T-helper 1 cell treated with Interleukin-12 subunit alpha and Interleukin-12 subunit beta and Interleukin-4 antibody, amounts not matched to agents 30 μg/mL and 1 μg/mL, for 36 hours (primary cell): Measurements from ENCODE around the gene HK1.

Experiments used
- H3K27ac Mint-ChIP-seq: one replicate; pipeline ENCODE4 v1.8.0; 2021; ENCODE audit warnings: mild to moderate bottlenecking, mixed read lengths
- H3K27me3 Mint-ChIP-seq: one replicate; pipeline ENCODE4 v1.8.0; 2021; ENCODE audit warnings: low read depth, mixed read lengths
- H3K36me3 Mint-ChIP-seq: one replicate; pipeline ENCODE4 v1.8.0; 2021; ENCODE audit warnings: low read depth, mixed read lengths
- H3K4me1 Mint-ChIP-seq: one replicate; pipeline ENCODE4 v1.8.0; 2021; ENCODE audit warnings: low read depth, mixed read lengths
- H3K4me3 Mint-ChIP-seq: one replicate; pipeline ENCODE4 v1.8.0; 2021; ENCODE audit warnings: mild to moderate bottlenecking, moderate library complexity, mixed read lengths
- H3K9me3 Mint-ChIP-seq: one replicate; pipeline ENCODE4 v1.8.0; 2021; ENCODE audit warnings: mixed read lengths

HK1 gene

GRCh38 chr10:69364232-69364940, 86.1 kb downstream of the HK1 start:
- Mint-ChIP-seq H3K27me3 (no peaks in the 10 kb centered on the region), H3K4me1 (peaks cover 41% of the 10 kb centered on the region), H3K36me3 (peaks cover 29% of the 10 kb centered on the region), H3K9me3 (no peaks in the 10 kb centered on the region), H3K4me3 (no peak overlapping the region), H3K27ac (peak overlapping the region; percentile 8)

DNA sequence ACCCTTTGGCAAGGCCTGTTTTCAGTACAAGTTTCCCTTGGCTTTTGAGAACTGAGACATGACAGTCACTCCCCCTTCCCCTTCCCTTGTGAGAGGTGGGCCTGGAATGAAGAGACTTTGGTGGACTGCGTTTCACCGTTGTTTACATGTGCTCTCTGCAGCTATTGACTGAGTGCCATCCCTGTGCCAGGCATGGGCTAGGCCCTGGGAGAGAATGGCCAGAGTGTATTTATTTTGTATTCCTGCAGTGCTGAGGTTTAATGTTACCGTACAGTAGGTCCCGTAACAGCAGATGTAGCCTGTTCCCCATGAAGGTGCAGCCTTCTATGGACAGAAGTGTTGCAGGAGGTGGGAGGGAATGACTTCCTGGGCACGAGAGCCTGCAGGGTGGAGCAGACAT, 88.4 kb downstream of the HK1 start:
- Mint-ChIP-seq H3K4me3 (no peak overlapping the region), H3K27ac (no peak overlapping the region), H3K9me3 (no peaks in the 10 kb centered on the region), H3K27me3 (no peaks in the 10 kb centered on the region), H3K36me3 (peaks cover 32% of the 10 kb centered on the region), H3K4me1 (peaks cover 20% of the 10 kb centered on the region)

- peaks cover 35% of the 10 kb centered on the region for H3K36me3 Mint-ChIP-seq
- no peak overlapping the region for H3K4me3 Mint-ChIP-seq
- no peak overlapping the region for H3K27ac Mint-ChIP-seq
These were observed 89.2 kb downstream of the HK1 start for GRCh38 chr10:69367469-69367868.

GRCh38 chr10:69372126-69372980, 94.1 kb downstream of the HK1 start:
- H3K9me3 Mint-ChIP-seq = no peaks in the 10 kb centered on the region

More at GRCh38 chr10:69367469-69367868, 89.2 kb downstream of the HK1 start:
- no peaks in the 10 kb centered on the region for H3K9me3 Mint-ChIP-seq
- peaks cover 17% of the 10 kb centered on the region for H3K4me1 Mint-ChIP-seq
- H3K27me3 Mint-ChIP-seq = no peaks in the 10 kb centered on the region

DNA sequence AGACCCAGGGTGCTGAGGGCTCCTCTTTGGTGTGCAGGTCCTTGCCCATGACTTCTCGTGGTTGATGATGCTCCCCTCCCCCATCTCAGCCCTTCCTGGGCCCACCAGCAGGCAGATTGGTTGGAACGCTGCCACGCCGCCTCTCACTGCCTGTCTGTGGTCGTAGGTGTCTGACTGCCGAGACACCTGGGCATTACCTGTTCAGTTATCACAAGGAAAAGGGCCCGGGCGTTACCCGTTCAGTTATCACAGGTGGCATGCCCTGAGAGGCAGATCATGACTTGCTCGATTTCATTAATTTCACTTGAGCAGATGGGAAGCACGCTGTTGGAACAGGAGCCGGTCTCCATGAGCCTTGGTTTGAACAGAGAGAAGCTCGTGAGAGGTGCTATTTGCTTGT, 95.9 kb downstream of the HK1 start:
- Mint-ChIP-seq H3K36me3 (peaks cover 34% of the 10 kb centered on the region), H3K27me3 (no peaks in the 10 kb centered on the region), H3K27ac (no peak overlapping the region), H3K4me1 (peaks cover 5% of the 10 kb centered on the region), H3K9me3 (no peaks in the 10 kb centered on the region), H3K4me3 (no peak overlapping the region)

More at GRCh38 chr10:69372126-69372980, 94.1 kb downstream of the HK1 start:
- no peaks in the 10 kb centered on the region for H3K4me1 Mint-ChIP-seq
- H3K27ac Mint-ChIP-seq = no peak overlapping the region
- no peak overlapping the region for H3K4me3 Mint-ChIP-seq
- H3K36me3 Mint-ChIP-seq = peaks cover 32% of the 10 kb centered on the region
- no peaks in the 10 kb centered on the region for H3K27me3 Mint-ChIP-seq

DNA sequence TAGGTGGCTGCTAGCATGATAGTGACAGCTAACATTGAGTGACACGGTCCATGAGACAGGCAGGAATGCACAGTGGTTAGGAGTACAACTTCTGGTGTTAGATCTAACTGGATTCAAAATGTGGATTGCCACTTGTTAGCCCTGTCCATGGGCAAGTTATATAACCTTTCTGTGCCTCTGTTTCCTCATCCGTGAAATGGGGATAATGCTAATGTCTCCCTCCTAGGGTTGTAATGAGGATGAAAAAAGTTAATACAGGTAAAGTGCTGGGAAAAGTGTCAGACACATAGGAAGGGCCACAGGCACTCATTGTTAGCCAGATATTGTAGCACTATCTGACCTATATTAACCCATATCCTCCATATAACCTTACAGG, 96.6 kb downstream of the HK1 start:
- H3K27ac Mint-ChIP-seq = no peak overlapping the region
- H3K4me3 Mint-ChIP-seq = no peak overlapping the region
- peaks cover 34% of the 10 kb centered on the region for H3K36me3 Mint-ChIP-seq

DNA sequence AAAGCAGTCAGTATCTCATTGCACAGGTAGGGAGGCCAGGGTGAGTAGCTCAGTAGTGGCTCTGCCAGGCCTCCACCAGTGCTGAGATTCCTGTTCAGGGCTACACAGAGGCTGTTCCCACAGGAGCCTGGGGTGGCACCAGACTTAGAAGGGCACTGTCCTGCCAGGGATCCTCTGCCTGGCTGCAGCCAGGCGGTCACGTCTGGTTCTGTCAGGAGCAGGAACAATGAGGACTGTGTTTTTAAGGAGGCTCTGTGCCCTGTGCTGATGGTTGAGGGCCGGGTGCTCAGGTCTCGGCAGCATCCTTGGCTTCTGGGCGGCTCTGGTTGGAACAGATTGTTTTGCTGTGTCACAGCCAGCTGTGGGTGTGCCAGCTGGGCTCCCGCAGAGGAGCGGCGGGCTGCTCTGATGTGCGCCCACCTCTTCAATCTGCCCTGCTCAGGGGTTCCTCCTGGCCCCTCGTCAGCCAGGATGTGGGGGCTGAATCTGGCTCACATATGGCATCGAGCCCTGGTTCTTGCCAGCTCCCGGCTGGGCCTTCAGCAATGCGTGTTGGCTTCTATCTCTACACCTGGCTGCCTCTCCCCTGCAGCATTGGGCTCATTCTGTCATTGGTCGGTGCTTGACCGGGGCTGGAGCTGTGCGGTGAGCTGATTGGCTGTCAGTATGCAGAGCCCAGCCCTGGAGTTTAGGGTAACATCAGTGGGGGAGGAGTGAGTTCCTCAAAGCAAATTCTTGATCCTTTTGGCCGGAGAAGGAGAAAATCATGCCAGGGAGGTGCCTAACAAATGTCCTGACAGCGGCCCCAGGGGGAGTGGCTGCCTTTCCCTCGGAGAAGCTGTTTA, 97.2 kb downstream of the HK1 start:
- H3K36me3 Mint-ChIP-seq = peaks cover 32% of the 10 kb centered on the region
- no peaks in the 10 kb centered on the region for H3K27me3 Mint-ChIP-seq
- H3K27ac Mint-ChIP-seq = no peak overlapping the region
- H3K4me3 Mint-ChIP-seq = no peak overlapping the region
- peaks cover 5% of the 10 kb centered on the region for H3K4me1 Mint-ChIP-seq
- no peaks in the 10 kb centered on the region for H3K9me3 Mint-ChIP-seq

More for the DNA sequence above, 96.6 kb downstream of the HK1 start:
- Mint-ChIP-seq H3K4me1 (peaks cover 5% of the 10 kb centered on the region), H3K9me3 (no peaks in the 10 kb centered on the region), H3K27me3 (no peaks in the 10 kb centered on the region)

- peaks cover 5% of the 10 kb centered on the region for H3K4me1 Mint-ChIP-seq
- H3K27me3 Mint-ChIP-seq = no peaks in the 10 kb centered on the region
- peaks cover 27% of the 10 kb centered on the region for H3K36me3 Mint-ChIP-seq
- no peaks in the 10 kb centered on the region for H3K9me3 Mint-ChIP-seq
- no peak overlapping the region for H3K4me3 Mint-ChIP-seq
- H3K27ac Mint-ChIP-seq = no peak overlapping the region
These were observed 98.4 kb downstream of the HK1 start for GRCh38 chr10:69376662-69377061.

- Mint-ChIP-seq H3K4me3 (no peak overlapping the region), H3K36me3 (peaks cover 25% of the 10 kb centered on the region), H3K9me3 (no peaks in the 10 kb centered on the region), H3K27me3 (no peaks in the 10 kb centered on the region), H3K27ac (no peak overlapping the region), H3K4me1 (peaks cover 5% of the 10 kb centered on the region)
These were observed 98.9 kb downstream of the HK1 start for GRCh38 chr10:69377191-69377590.

DNA sequence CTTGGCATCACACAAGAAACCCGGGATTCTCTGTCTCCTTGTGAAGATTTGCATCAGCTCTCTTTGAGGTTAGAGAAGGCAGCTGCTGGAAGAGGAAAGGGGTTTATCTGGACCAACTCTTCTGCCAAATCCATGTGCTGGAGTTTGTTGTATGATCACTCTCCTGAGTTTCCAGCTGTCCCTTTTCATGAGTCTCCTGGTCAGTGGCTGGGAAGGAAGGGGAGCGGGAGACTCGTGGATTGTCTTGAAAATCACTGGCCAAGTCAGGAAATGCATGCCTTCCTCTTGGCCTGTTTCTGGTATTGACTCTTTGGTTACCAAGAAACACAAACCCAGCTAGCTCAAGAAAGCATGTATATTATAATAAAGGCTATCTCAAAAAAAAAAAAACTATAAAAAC, 99.6 kb downstream of the HK1 start:
- Mint-ChIP-seq H3K9me3 (no peaks in the 10 kb centered on the region), H3K27me3 (no peaks in the 10 kb centered on the region), H3K4me3 (no peak overlapping the region), H3K27ac (no peak overlapping the region), H3K36me3 (peaks cover 27% of the 10 kb centered on the region), H3K4me1 (peaks cover 5% of the 10 kb centered on the region)

DNA sequence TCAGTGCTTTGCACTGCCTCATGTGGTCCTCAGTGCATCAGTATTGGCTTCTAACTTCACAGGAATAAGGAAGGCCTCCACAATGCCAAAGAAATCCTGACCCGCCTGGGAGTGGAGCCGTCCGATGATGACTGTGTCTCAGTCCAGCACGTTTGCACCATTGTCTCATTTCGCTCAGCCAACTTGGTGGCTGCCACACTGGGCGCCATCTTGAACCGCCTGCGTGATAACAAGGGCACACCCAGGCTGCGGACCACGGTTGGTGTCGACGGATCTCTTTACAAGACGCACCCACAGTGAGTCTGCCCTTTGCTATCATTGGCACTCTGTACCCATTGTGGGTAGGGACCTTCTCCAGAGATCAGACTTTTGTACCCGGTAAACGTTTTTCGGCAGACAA, 101.5 kb downstream of the HK1 start:
- peaks cover 36% of the 10 kb centered on the region for H3K36me3 Mint-ChIP-seq
- H3K4me3 Mint-ChIP-seq = no peak overlapping the region
- no peak overlapping the region for H3K27ac Mint-ChIP-seq

DNA sequence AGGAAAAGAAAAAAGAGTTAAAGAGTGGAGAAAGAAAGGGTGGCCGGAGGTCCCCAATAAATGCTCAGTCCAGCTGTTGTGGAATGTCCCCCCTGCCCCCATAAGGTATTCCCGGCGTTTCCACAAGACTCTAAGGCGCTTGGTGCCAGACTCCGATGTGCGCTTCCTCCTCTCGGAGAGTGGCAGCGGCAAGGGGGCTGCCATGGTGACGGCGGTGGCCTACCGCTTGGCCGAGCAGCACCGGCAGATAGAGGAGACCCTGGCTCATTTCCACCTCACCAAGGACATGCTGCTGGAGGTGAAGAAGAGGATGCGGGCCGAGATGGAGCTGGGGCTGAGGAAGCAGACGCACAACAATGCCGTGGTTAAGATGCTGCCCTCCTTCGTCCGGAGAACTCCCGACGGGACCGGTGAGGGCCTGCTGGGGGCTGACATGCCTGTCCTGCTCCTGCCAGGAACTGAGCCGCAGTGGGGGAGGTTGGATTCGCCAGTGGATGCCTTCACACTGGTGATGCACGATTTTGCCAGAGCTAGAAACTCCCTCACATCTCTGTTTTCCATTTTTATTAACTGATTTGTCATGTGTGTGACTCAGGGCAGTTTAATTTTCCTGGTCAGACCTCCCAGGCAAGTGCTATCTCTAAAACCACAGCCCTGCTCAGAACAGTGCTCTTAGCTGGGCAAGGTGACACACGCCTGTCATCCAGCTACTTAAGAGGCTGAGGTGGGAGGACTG, 104.3 kb downstream of the HK1 start:
- H3K36me3 Mint-ChIP-seq = peaks cover 50% of the 10 kb centered on the region
- peaks cover 7% of the 10 kb centered on the region for H3K4me1 Mint-ChIP-seq
- H3K27ac Mint-ChIP-seq = no peak overlapping the region
- H3K27me3 Mint-ChIP-seq = no peaks in the 10 kb centered on the region
- H3K9me3 Mint-ChIP-seq = no peaks in the 10 kb centered on the region
- H3K4me3 Mint-ChIP-seq = no peak overlapping the region

More for the DNA sequence above, 101.5 kb downstream of the HK1 start:
- Mint-ChIP-seq H3K27me3 (no peaks in the 10 kb centered on the region), H3K4me1 (peaks cover 5% of the 10 kb centered on the region), H3K9me3 (no peaks in the 10 kb centered on the region)

DNA sequence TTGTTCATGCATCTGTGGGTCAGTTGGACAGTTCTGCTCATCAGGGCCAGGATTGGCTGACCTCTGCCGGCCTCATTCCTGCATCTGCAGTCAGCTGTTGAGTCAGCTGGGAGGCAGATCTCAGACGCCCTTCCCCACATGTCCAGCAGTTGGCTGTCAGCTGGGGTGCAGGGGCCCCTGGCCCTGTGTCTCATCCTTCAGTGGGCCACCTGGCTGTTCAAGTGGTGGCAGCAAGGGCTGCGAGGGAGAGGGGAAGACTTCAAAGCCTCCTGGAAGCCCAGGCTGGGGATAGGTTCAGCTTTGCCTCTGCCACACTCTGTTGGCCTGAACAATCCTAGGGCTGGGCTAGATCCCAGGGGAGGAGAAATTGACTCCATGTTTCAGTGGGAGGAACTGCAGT, 105.3 kb downstream of the HK1 start:
- H3K27ac Mint-ChIP-seq = no peak overlapping the region

DNA sequence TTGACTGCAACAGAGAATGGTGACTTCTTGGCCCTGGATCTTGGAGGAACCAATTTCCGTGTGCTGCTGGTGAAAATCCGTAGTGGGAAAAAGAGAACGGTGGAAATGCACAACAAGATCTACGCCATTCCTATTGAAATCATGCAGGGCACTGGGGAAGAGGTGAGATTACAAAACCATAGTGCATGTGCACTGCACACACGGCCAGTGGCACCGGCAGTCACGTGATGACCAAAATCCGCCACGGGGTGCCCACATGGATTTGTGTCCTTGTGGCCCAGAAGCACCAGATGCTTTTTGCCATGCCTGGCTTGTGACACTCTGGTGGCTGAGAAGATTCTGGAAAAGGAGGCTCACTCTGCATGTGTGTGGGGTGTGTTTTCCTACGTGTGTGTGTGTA, 106.0 kb downstream of the HK1 start:
- no peaks in the 10 kb centered on the region for H3K27me3 Mint-ChIP-seq
- H3K27ac Mint-ChIP-seq = no peak overlapping the region
- H3K4me3 Mint-ChIP-seq = no peak overlapping the region
- H3K4me1 Mint-ChIP-seq = peaks cover 5% of the 10 kb centered on the region
- H3K9me3 Mint-ChIP-seq = no peaks in the 10 kb centered on the region
- H3K36me3 Mint-ChIP-seq = peaks cover 54% of the 10 kb centered on the region

More for the DNA sequence above, 105.3 kb downstream of the HK1 start:
- H3K4me1 Mint-ChIP-seq = peaks cover 2% of the 10 kb centered on the region
- no peak overlapping the region for H3K4me3 Mint-ChIP-seq
- no peaks in the 10 kb centered on the region for H3K9me3 Mint-ChIP-seq
- H3K27me3 Mint-ChIP-seq = no peaks in the 10 kb centered on the region
- H3K36me3 Mint-ChIP-seq = peaks cover 50% of the 10 kb centered on the region
